A549 (cell line): ENCODE data around the gene ASIC5. TPM values are rescaled to one million over a fixed set of nuclear protein-coding genes. Genes with fewer than 3 reads are reported as not detected.
A peak's percentile ranks its signal among the peaks of the same experiment; 100 is the strongest.

Source experiments
- ATAC-seq, 2 experiments: fragments of 200-7000 bp in 1 of 2; fragments of >200 bp in 1 of 2; cut with Nextera tagmentation in 1 of 2; cut with Tn5 transposase in 1 of 2; 3 replicates each; pipeline versions ENCODE4 v1.8.0 to v1.9.1; 2018 to 2020; ENCODE audit warnings: mild to moderate bottlenecking in 1 of 2, moderate library complexity in 1 of 2
- CTCF ChIA-PET: fragments of 300-600 bp; sonication (Branson Sonifier 250); formaldehyde crosslinking; extraction: SDS; loops from one replicate; lab custom pipeline; 2021; ENCODE audit warnings: antibody characterized with exemption, inconsistent platforms; lab: Yijun Ruan, JAX
- POLR2A ChIA-PET: fragments of 350-600 bp; formaldehyde crosslinking; extraction: SDS; loops from one replicate; lab custom pipeline; 2021; ENCODE audit warnings: antibody characterized with exemption, inconsistent platforms; lab: Yijun Ruan, JAX
- DNase-seq, 2 experiments: peaks; one replicate each; pipeline versions ENCODE4 v3.0.0 to v3.0.0-alpha.2; 2011 to 2016; ENCODE audit warnings: low read depth in 1 of 2, low spot score in 1 of 2
- FAIRE-seq: peaks from 2 replicates; lab custom pipeline; 2011; peaks lifted over from hg19 to GRCh38; lab: Jason Lieb, UNC
- H3K27ac ChIP-seq, 2 experiments: fragments of >200 bp; sonication (Bioruptor Twin); formaldehyde crosslinking; 3 replicates each; pipeline ENCODE4 v1.5.1; 2016 to 2017
- H3K4me1 ChIP-seq: fragments of >200 bp; sonication (Bioruptor Twin); formaldehyde crosslinking; 3 replicates; pipeline ENCODE4 v1.6.1; 2016
- H3K4me2 ChIP-seq: fragments of >200 bp; sonication (Bioruptor Twin); formaldehyde crosslinking; 3 replicates; pipeline ENCODE4 v1.6.1; 2016
- H3K4me3 ChIP-seq: fragments of >200 bp; sonication (Bioruptor Twin); formaldehyde crosslinking; 3 replicates; pipeline ENCODE4 v1.5.1; 2016
- H3K9me3 ChIP-seq: fragments of >200 bp; sonication (Bioruptor Twin); formaldehyde crosslinking; 3 replicates; pipeline ENCODE4 v1.6.1; 2016
- BCL3 ChIP-seq: fragments of >200 bp; sonication (Bioruptor Twin); formaldehyde crosslinking; IDR thresholded peaks from 3 replicates; pipeline ENCODE4 v1.6.1; 2016
- CBX2 ChIP-seq: fragments of 200-600 bp; sonication (generic); IDR thresholded peaks from 2 replicates; pipeline ENCODE4 v1.6.1; 2016; ENCODE audit warnings: low read depth, mild to moderate bottlenecking, borderline replicate concordance
- CBX8 ChIP-seq: fragments of 200-600 bp; sonication (generic); IDR thresholded peaks from 2 replicates; pipeline ENCODE4 v1.6.1; 2016
- CEBPB ChIP-seq, 2 experiments: fragments of >200 bp in 1 of 2; sonication (Bioruptor Twin) in 1 of 2; formaldehyde crosslinking in 1 of 2; IDR thresholded peaks; 2 replicates each; pipeline ENCODE4 v1.6.1; 2012 to 2016
- CHD4 ChIP-seq: fragments of 200-600 bp; sonication (generic); IDR thresholded peaks from 2 replicates; pipeline ENCODE4 v1.6.1; 2016; ENCODE audit warnings: antibody characterized with exemption, mild to moderate bottlenecking, borderline replicate concordance
- EHF ChIP-seq: fragments of 250-450 bp; sonication (Bioruptor Pico); IDR thresholded peaks from 2 replicates; pipeline ENCODE4 v1.5.0; 2020; ENCODE audit warnings: mild to moderate bottlenecking
- EHMT2 ChIP-seq: fragments of 200-600 bp; sonication (generic); IDR thresholded peaks from 2 replicates; pipeline ENCODE4 v1.6.1; 2016; ENCODE audit warnings: antibody characterized with exemption, low read depth, mild to moderate bottlenecking, moderate library complexity
- FOSL2 ChIP-seq, 2 experiments: fragments of 450-650 bp in 1 of 2; fragments of >200 bp in 1 of 2; sonication (Bioruptor Twin) in 1 of 2; formaldehyde crosslinking; IDR thresholded peaks; 2 replicates each; pipeline versions ENCODE4 v1.5.0 to v1.6.1; 2016 to 2020; ENCODE audit warnings: mild to moderate bottlenecking in 1 of 2, moderate library complexity in 1 of 2
- GATA3 ChIP-seq: IDR thresholded peaks from 2 replicates; pipeline ENCODE4 v1.6.1; 2012; ENCODE audit warnings: borderline replicate concordance
- HEYL ChIP-seq: fragments of 250-450 bp; sonication (Bioruptor Pico); IDR thresholded peaks from 2 replicates; pipeline ENCODE4 v1.8.0; 2021; ENCODE audit warnings: mild to moderate bottlenecking, moderate library complexity
- JUN ChIP-seq, 2 experiments: fragments of >200 bp; sonication (Bioruptor Twin); formaldehyde crosslinking; IDR thresholded peaks; 2 replicates in 1 of 2; 3 replicates in 1 of 2; pipeline ENCODE4 v1.6.1; 2016 to 2017
- JUNB ChIP-seq: fragments of >200 bp; sonication (Bioruptor Twin); formaldehyde crosslinking; IDR thresholded peaks from 2 replicates; pipeline ENCODE4 v1.6.1; 2016
- MAFK ChIP-seq: fragments of 450-650 bp; IDR thresholded peaks from 2 replicates; pipeline ENCODE4 v1.6.1; 2014; ENCODE audit not compliant: partially characterized antibody
- RAD21 ChIP-seq, 2 experiments: fragments of >200 bp in 1 of 2; sonication (Bioruptor Twin) in 1 of 2; formaldehyde crosslinking in 1 of 2; IDR thresholded peaks in 1 of 2; conservative IDR thresholded peaks in 1 of 2; 2 replicates in 1 of 2; 3 replicates in 1 of 2; pipeline ENCODE4 v1.6.1; 2012 to 2018; ENCODE audit warnings: inconsistent platforms in 1 of 2
- TP53 ChIP-seq: fragments of 250-450 bp; sonication (Bioruptor Pico); IDR thresholded peaks from 2 replicates; pipeline ENCODE4 v1.5.0; 2021; ENCODE audit warnings: mild to moderate bottlenecking, moderate library complexity
- USF2 ChIP-seq: fragments of 450-650 bp; IDR thresholded peaks from 2 replicates; pipeline ENCODE4 v1.6.1; 2014; ENCODE audit warnings: antibody characterized with exemption
- WGBS: methylation state at CpG from one replicate; pipeline ENCODE4 v1.1.6; 2017; ENCODE audit errors: missing lambda C conversion rate; 5-methylcytosine and 5-hydroxymethylcytosine counted together
- polyA plus RNA-seq, 4 experiments: library from polyadenylated mRNA; depleted of rRNA in 3 of 4; stranded (reverse); fragments of >200 nt; fragmentation: RNase III in 1 of 4; extraction: RNeasy Plus Mini Kit Qiagen cat#74134 plus additional on column Dnase treatment in 1 of 4; gene quantifications; 2 replicates in 3 of 4; 3 replicates in 1 of 4; pipeline ENCODE4 v1.2.3, GENCODE V29; 2011 to 2017
- TF ChIP-seq, protein P1 (sequence below): fragments of >200 bp; sonication (Bioruptor Twin); formaldehyde crosslinking; IDR thresholded peaks from 3 replicates; pipeline ENCODE4 v1.5.1; 2016
- TF ChIP-seq, protein P2 (sequence below): fragments of 150-350 bp; IDR thresholded peaks from 2 replicates; pipeline ENCODE4 v1.6.1; 2014; ENCODE audit warnings: low read depth, mild to moderate bottlenecking, low read length

ASIC5 gene
- polyA plus RNA-seq, 2 of the 4 experiments (the other 2 are of a cell fraction): not detected

- 0% methylated on average over 3 of the region's 3 CpGs for WGBS
- ChIA-PET CTCF (no interaction called here), POLR2A (no interaction called here)
- H3K4me3 ChIP-seq: no peak overlapping the region
- ATAC-seq (peak in 1 of 2 experiments; percentile 67; a peak in 3 of 6 replicates), DNase-seq (peak; percentile 2 to 13), FAIRE-seq (no peak)
- H3K9me3 ChIP-seq: no peaks in the 10 kb centered on the region
- no peak for TF ChIP-seq USF2
- TF ChIP-seq CEBPB (IDR thresholded peaks at IDR 0.05): peak in 1 of 2 experiments; percentile 17; a peak in 1 of 4 replicates
- peak; percentile 69 for TF ChIP-seq MAFK
- TF ChIP-seq JUN (IDR thresholded peaks at IDR 0.05): no peak
- no peak for TF ChIP-seq FOSL2 (IDR thresholded peaks at IDR 0.05)
- peak; percentile 49; the same call in 1 of the 2 replicates for TF ChIP-seq FOSL2 (CRISPR knock-in tag; IDR thresholded peaks at IDR 0.05)
- peak; percentile 51 for TF ChIP-seq JUNB
- TF ChIP-seq CBX2: no peak
- TF ChIP-seq GATA3: peak; percentile 46; the same call in 1 of the 2 replicates
- peaks cover 9% of the 10 kb centered on the region; the same call in 2 of the 3 replicates for H3K4me1 ChIP-seq
- peak overlapping the region; percentile 34; the same call in 2 of the 3 replicates for H3K4me2 ChIP-seq
- no peak overlapping the region for H3K27ac ChIP-seq
These were observed 43.5 kb downstream of the ASIC5 start for GRCh38 chr4:155822572-155822971.

DNA sequence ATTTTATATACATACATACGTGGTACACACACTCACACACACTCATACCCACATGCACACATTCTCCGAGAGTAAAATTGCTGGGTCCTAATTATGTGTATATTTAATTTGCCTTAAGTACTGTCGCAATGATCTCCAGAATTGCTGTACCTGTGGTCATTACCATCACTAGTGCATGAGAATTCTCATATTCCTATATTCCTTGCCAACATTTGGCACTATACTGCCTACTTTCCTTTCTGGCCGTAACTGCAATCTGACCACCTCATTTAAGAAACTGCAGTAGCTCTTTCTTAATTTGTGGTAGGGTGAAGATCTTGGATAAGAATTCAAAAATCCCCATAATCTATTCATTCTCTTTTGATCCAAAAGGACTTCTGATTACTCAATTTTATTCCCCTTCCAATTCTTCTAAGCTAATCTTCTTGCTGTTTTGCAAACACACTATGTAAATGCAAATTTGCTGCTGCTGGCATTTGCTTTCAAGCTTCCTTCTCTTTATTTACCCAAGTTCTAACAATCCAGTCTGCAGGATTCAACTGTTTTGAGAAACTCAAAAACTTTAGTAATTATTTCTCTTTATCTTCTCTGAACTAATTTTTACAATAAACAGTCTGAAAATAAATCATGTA, 45.1 kb downstream of the ASIC5 start:
- H3K4me3 ChIP-seq: no peak overlapping the region
- no peak overlapping the region for H3K27ac ChIP-seq
- H3K4me1 ChIP-seq: peaks cover 9% of the 10 kb centered on the region; the same call in 2 of the 3 replicates
- ATAC-seq (no peak), FAIRE-seq (no peak), DNase-seq (no peak)
- CTCF ChIA-PET: interaction anchor here (0.8 kb wide), 1 partner anchor 132 kb away, joined by 4 read pairs; no protein-coding TSS in a partner anchor
- POLR2A ChIA-PET: no interaction called here
- TF ChIP-seq BCL3: no peak
- TF ChIP-seq TP53 (CRISPR knock-in tag): no peak
- TF ChIP-seq CHD4: no peak
- no peak for TF ChIP-seq EHMT2
- TF ChIP-seq, protein P1, sequence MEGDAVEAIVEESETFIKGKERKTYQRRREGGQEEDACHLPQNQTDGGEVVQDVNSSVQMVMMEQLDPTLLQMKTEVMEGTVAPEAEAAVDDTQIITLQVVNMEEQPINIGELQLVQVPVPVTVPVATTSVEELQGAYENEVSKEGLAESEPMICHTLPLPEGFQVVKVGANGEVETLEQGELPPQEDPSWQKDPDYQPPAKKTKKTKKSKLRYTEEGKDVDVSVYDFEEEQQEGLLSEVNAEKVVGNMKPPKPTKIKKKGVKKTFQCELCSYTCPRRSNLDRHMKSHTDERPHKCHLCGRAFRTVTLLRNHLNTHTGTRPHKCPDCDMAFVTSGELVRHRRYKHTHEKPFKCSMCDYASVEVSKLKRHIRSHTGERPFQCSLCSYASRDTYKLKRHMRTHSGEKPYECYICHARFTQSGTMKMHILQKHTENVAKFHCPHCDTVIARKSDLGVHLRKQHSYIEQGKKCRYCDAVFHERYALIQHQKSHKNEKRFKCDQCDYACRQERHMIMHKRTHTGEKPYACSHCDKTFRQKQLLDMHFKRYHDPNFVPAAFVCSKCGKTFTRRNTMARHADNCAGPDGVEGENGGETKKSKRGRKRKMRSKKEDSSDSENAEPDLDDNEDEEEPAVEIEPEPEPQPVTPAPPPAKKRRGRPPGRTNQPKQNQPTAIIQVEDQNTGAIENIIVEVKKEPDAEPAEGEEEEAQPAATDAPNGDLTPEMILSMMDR: no peak
- no peak for TF ChIP-seq EHF (CRISPR knock-in tag)
- no peak for TF ChIP-seq RAD21 (conservative IDR thresholded peaks at IDR 0.05 in 1 of 2, IDR thresholded peaks at IDR 0.05 in 1 of 2)
- TF ChIP-seq HEYL (CRISPR knock-in tag): no peak
- H3K4me2 ChIP-seq: no peak overlapping the region
- no peaks in the 10 kb centered on the region for H3K9me3 ChIP-seq
- WGBS: 80% methylated on average over 4 of the region's 4 CpGs

- Histone ChIP-seq H3K27ac (no peak overlapping the region), H3K4me1 (peaks cover 9% of the 10 kb centered on the region; the same call in 2 of the 3 replicates), H3K9me3 (no peaks in the 10 kb centered on the region), H3K4me3 (no peak overlapping the region), H3K4me2 (no peak overlapping the region)
- no peak for ATAC-seq
- WGBS: 5% methylated on average over 1 of the region's 1 CpG
- FAIRE-seq: no peak
- no peak for DNase-seq
- CTCF ChIA-PET: no interaction called here
- TF ChIP-seq CBX8 (no peak), MAFK (peak; percentile 63), CBX2 (no peak)
- TF ChIP-seq, protein P2, sequence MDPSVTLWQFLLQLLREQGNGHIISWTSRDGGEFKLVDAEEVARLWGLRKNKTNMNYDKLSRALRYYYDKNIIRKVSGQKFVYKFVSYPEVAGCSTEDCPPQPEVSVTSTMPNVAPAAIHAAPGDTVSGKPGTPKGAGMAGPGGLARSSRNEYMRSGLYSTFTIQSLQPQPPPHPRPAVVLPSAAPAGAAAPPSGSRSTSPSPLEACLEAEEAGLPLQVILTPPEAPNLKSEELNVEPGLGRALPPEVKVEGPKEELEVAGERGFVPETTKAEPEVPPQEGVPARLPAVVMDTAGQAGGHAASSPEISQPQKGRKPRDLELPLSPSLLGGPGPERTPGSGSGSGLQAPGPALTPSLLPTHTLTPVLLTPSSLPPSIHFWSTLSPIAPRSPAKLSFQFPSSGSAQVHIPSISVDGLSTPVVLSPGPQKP: no peak
- POLR2A ChIA-PET: no interaction called here
These were observed 47.0 kb downstream of the ASIC5 start for GRCh38 chr4:155819066-155819465.
